ENCODE data around the gene KIZ.

Gene KIZ

GRCh38 chr20:21139881-21140566, 14.1 kb downstream of the KIZ start:
- no peak for TF ChIP-seq GATA1 (IDR thresholded peaks at IDR 0.05; ENCODE audit: low read depth, low read length)
- TF ChIP-seq POLR2A (IDR thresholded peaks at IDR 0.05; ENCODE audit: low read length), result no peak
- no peak for DNase-seq

- DNase-seq, result no peak
- TF ChIP-seq POLR2A (IDR thresholded peaks at IDR 0.05; ENCODE audit: low read length), result no peak
- TF ChIP-seq GATA1 (IDR thresholded peaks at IDR 0.05; ENCODE audit: low read depth, low read length), result no peak
Observed at GRCh38 chr20:21141825-21142224, 15.9 kb downstream of the KIZ start.

- no peak for DNase-seq
- TF ChIP-seq POLR2A (IDR thresholded peaks at IDR 0.05; ENCODE audit: low read length) (no peak), GATA1 (IDR thresholded peaks at IDR 0.05; ENCODE audit: low read depth, low read length) (no peak)
Observed at GRCh38 chr20:21143194-21143890, 17.5 kb downstream of the KIZ start.

GRCh38 chr20:21145424-21145823, 19.5 kb downstream of the KIZ start:
- TF ChIP-seq GATA1 (IDR thresholded peaks at IDR 0.05; ENCODE audit: low read depth, low read length) (no peak), POLR2A (IDR thresholded peaks at IDR 0.05; ENCODE audit: low read length) (no peak)
- no peak for DNase-seq

GRCh38 chr20:21146215-21146614, 20.3 kb downstream of the KIZ start:
- TF ChIP-seq GATA1 (IDR thresholded peaks at IDR 0.05; ENCODE audit: low read depth, low read length) (no peak), POLR2A (IDR thresholded peaks at IDR 0.05; ENCODE audit: low read length) (no peak)
- no peak for DNase-seq

GRCh38 chr20:21147593-21147992, 21.7 kb downstream of the KIZ start:
- TF ChIP-seq POLR2A (IDR thresholded peaks at IDR 0.05; ENCODE audit: low read length), result no peak
- no peak for TF ChIP-seq GATA1 (IDR thresholded peaks at IDR 0.05; ENCODE audit: low read depth, low read length)

GRCh38 chr20:21149344-21149743, 23.5 kb downstream of the KIZ start:
- no peak for DNase-seq
- TF ChIP-seq GATA1 (IDR thresholded peaks at IDR 0.05; ENCODE audit: low read depth, low read length) (no peak), POLR2A (IDR thresholded peaks at IDR 0.05; ENCODE audit: low read length) (no peak)

More at GRCh38 chr20:21147593-21147992, 21.7 kb downstream of the KIZ start:
- DNase-seq, result no peak

GRCh38 chr20:21151791-21152190, 25.9 kb downstream of the KIZ start:
- TF ChIP-seq POLR2A (IDR thresholded peaks at IDR 0.05; ENCODE audit: low read length), result no peak

GRCh38 chr20:21154692-21155091, 28.8 kb downstream of the KIZ start:
- TF ChIP-seq POLR2A (IDR thresholded peaks at IDR 0.05; ENCODE audit: low read length) (no peak), GATA1 (IDR thresholded peaks at IDR 0.05; ENCODE audit: low read depth, low read length) (no peak)

More at GRCh38 chr20:21151791-21152190, 25.9 kb downstream of the KIZ start:
- no peak for DNase-seq

GRCh38 chr20:21155268-21155667, 29.4 kb downstream of the KIZ start:
- TF ChIP-seq GATA1 (IDR thresholded peaks at IDR 0.05; ENCODE audit: low read depth, low read length) (no peak), POLR2A (IDR thresholded peaks at IDR 0.05; ENCODE audit: low read length) (no peak)

More at GRCh38 chr20:21154692-21155091, 28.8 kb downstream of the KIZ start:
- no peak for DNase-seq

GRCh38 chr20:21156266-21156665, 30.4 kb downstream of the KIZ start:
- TF ChIP-seq POLR2A (IDR thresholded peaks at IDR 0.05; ENCODE audit: low read length) (no peak), GATA1 (IDR thresholded peaks at IDR 0.05; ENCODE audit: low read depth, low read length) (no peak)
- DNase-seq, result no peak

More at GRCh38 chr20:21155268-21155667, 29.4 kb downstream of the KIZ start:
- DNase-seq, result no peak

GRCh38 chr20:21157006-21157405, 31.1 kb downstream of the KIZ start:
- TF ChIP-seq POLR2A (IDR thresholded peaks at IDR 0.05; ENCODE audit: low read length) (no peak), GATA1 (IDR thresholded peaks at IDR 0.05; ENCODE audit: low read depth, low read length) (no peak)
- no peak for DNase-seq

GRCh38 chr20:21159658-21160380, 33.9 kb downstream of the KIZ start:
- peak in 1 of 2 experiments; percentile 7 for DNase-seq
- no peak for TF ChIP-seq GATA1 (IDR thresholded peaks at IDR 0.05; ENCODE audit: low read depth, low read length)

- DNase-seq, result no peak
- TF ChIP-seq POLR2A (IDR thresholded peaks at IDR 0.05; ENCODE audit: low read length) (no peak), GATA1 (IDR thresholded peaks at IDR 0.05; ENCODE audit: low read depth, low read length) (no peak)
Observed at GRCh38 chr20:21161926-21162325, 36.0 kb downstream of the KIZ start.
